Measurements from ENCODE around the gene FAM180B. TPM values are rescaled to one million over a fixed set of nuclear protein-coding genes. Genes with fewer than 3 reads are reported as not detected.

The FAM180B gene
- total RNA-seq, 1 experiment from 2014 or later: not detected

DNA sequence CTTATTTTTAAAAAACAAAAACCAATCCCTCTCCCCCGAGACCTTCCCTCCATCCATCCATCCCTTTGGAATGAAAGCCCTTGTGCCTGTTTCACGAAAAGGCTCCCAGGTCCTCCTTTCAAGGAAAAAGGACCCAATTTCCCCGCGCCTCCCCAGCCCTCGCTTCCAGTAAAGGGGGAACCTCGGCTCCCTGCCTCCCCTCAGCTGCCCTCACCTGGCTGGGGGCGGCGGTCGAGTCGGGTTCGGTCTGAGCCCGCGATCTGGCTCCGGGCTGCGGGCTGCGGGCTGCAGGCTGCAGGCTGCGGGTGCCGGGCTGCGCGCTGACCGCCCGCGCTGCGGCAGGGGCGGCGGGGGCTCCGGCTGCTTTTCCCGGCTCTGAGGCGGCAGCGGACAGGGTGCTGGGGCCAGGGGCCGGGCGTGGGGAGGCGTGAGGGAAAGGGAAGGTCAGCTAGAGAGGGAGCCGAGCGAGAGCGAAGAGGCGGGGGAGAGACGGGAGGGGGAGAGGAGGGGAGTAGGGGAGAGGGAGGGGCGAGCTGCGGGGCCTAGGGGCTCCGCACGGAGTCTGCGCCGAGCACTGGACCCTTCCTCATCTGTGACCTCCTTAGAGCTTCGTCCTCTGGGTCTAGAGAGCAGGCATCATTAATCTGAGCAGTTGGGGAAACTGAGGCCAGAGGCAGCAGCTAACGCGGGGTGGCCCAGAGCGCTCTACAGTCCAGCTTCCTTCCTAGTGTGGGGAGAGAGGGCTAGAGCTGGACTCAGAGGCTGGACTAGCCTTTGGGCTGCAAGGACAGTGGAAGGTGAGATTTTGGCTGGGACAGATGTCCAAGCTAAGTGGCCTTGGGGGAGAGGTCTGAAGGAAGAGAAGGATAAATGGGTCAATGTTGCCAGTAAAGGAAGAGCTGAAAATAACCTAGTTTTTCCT, 7.7 kb downstream of the FAM180B start, which contains the start of gene C1QTNF4:
Gene C1QTNF4 (minus strand): TSS at position 478 of the 922 bp plus-strand sequence. CDS start 3,601 bp downstream, outside the sequence.
- no peak for DNase-seq
- Histone ChIP-seq H4K20me1 (ENCODE audit: insufficient read depth, low read depth, low read length) (no peaks in the 10 kb centered on the region), H3K9me3 (ENCODE audit: low read length) (no peaks in the 10 kb centered on the region), H3K9me2 (replicated peaks; ENCODE audit: insufficient read depth, low read length) (no peaks in the 10 kb centered on the region), H3K4me2 (ENCODE audit: low read depth, low read length, poor library complexity, severe bottlenecking) (no peak within 1 kb of the TSS), H3K27ac (ENCODE audit: low read length) (no peak within 1 kb of the TSS), H2AFZ (ENCODE audit: low read length) (no peak within 1 kb of the TSS), H3K79me2 (ENCODE audit: low read length) (no peaks in the 10 kb centered on the region), H3K27me3 (ENCODE audit: low read length) (no peaks in the 10 kb centered on the region), H3K9ac (ENCODE audit: low read length) (no peak within 1 kb of the TSS), H3K4me1 (ENCODE audit: low read length) (no peaks in the 10 kb centered on the region), H3K4me3 (ENCODE audit: low read length) (no peak within 1 kb of the TSS), H3K36me3 (ENCODE audit: insufficient read depth, low read length) (no peaks in the 10 kb centered on the region)

DNA sequence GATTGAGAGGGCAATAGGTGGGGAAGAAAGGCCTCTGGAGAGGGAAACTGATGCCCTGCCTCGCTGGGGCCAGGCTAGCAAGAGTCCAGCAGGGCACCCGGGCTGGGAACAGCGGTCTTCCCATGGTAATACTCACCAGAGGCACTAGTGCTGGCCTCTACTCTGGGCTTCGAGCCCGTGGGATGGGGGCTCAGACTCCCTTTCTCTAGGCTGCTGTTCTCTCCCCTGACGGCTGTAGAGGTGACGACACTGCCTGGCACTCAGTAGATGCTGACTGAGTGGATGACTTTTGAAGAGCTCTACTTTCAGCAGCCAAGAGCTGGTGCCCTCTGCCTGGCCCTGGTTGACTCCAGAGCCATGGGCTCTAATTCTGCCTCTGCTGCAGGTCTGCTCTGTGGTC, 8.6 kb downstream of the FAM180B start:
- Histone ChIP-seq H3K27ac (ENCODE audit: low read length) (no peak overlapping the region), H3K79me2 (ENCODE audit: low read length) (no peaks in the 10 kb centered on the region), H3K4me2 (ENCODE audit: low read depth, low read length, poor library complexity, severe bottlenecking) (no peak overlapping the region), H3K9me2 (replicated peaks; ENCODE audit: insufficient read depth, low read length) (no peaks in the 10 kb centered on the region), H3K4me1 (ENCODE audit: low read length) (no peaks in the 10 kb centered on the region), H3K9me3 (ENCODE audit: low read length) (no peaks in the 10 kb centered on the region), H3K36me3 (ENCODE audit: insufficient read depth, low read length) (no peaks in the 10 kb centered on the region), H3K27me3 (ENCODE audit: low read length) (no peaks in the 10 kb centered on the region), H4K20me1 (ENCODE audit: insufficient read depth, low read depth, low read length) (no peaks in the 10 kb centered on the region), H3K4me3 (ENCODE audit: low read length) (no peak overlapping the region), H2AFZ (ENCODE audit: low read length) (no peak overlapping the region), H3K9ac (ENCODE audit: low read length) (no peak overlapping the region)
- DNase-seq: no peak

DNA sequence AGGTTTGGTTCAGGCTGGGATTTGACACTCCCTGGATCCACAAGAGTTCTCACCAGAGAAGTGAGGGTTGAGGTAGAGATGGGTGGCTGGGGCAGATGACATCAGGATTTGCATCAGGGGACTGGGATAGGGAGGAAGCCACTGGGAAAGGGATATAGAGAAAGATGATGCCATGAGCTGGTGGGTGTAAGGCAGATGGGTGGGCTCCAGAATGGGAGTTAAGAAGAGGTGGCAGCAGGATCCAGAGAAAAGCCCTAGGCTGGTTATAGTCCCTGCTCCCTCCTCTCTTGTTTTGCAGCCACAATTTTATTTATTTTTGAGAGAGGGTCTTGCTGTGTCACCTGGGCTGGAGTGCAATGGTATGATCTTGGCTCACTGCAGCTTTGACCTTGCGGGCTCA, 9.5 kb downstream of the FAM180B start:
- Histone ChIP-seq H3K79me2 (ENCODE audit: low read length) (no peaks in the 10 kb centered on the region), H3K9ac (ENCODE audit: low read length) (no peak overlapping the region), H3K4me2 (ENCODE audit: low read depth, low read length, poor library complexity, severe bottlenecking) (no peak overlapping the region), H3K4me3 (ENCODE audit: low read length) (no peak overlapping the region), H3K4me1 (ENCODE audit: low read length) (no peaks in the 10 kb centered on the region), H3K27me3 (ENCODE audit: low read length) (no peaks in the 10 kb centered on the region), H3K36me3 (ENCODE audit: insufficient read depth, low read length) (no peaks in the 10 kb centered on the region), H4K20me1 (ENCODE audit: insufficient read depth, low read depth, low read length) (no peaks in the 10 kb centered on the region), H3K27ac (ENCODE audit: low read length) (no peak overlapping the region), H3K9me3 (ENCODE audit: low read length) (no peaks in the 10 kb centered on the region), H3K9me2 (replicated peaks; ENCODE audit: insufficient read depth, low read length) (no peaks in the 10 kb centered on the region), H2AFZ (ENCODE audit: low read length) (no peak overlapping the region)
- no peak for DNase-seq

DNA sequence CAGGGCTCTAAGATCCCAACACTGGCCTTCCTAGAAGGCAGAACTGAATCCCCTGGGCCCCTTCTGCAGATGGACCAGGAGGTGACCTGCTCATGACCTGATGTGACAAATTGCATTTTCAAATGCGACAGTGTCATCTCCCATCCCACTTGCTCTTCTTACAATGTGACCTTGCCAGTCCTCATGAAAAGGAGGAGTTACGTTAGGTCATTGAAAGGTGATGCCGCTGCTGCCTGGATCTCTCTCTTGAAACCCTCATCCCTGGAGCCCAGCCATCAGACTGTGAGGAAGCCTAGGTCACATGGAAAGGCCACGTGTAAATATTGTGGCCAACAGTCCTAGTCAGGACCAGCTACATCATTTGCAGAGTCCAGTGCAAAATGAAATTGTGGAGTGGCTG, 13.4 kb downstream of the FAM180B start:
- Histone ChIP-seq H4K20me1 (ENCODE audit: insufficient read depth, low read depth, low read length) (no peaks in the 10 kb centered on the region), H3K4me3 (ENCODE audit: low read length) (no peak overlapping the region), H3K27ac (ENCODE audit: low read length) (no peak overlapping the region), H3K9me3 (ENCODE audit: low read length) (no peaks in the 10 kb centered on the region), H3K9me2 (replicated peaks; ENCODE audit: insufficient read depth, low read length) (no peaks in the 10 kb centered on the region), H3K4me2 (ENCODE audit: low read depth, low read length, poor library complexity, severe bottlenecking) (no peak overlapping the region), H3K79me2 (ENCODE audit: low read length) (no peaks in the 10 kb centered on the region), H3K36me3 (ENCODE audit: insufficient read depth, low read length) (no peaks in the 10 kb centered on the region), H2AFZ (ENCODE audit: low read length) (no peak overlapping the region), H3K9ac (ENCODE audit: low read length) (no peak overlapping the region), H3K4me1 (ENCODE audit: low read length) (no peaks in the 10 kb centered on the region), H3K27me3 (ENCODE audit: low read length) (no peaks in the 10 kb centered on the region)
- DNase-seq: no peak

DNA sequence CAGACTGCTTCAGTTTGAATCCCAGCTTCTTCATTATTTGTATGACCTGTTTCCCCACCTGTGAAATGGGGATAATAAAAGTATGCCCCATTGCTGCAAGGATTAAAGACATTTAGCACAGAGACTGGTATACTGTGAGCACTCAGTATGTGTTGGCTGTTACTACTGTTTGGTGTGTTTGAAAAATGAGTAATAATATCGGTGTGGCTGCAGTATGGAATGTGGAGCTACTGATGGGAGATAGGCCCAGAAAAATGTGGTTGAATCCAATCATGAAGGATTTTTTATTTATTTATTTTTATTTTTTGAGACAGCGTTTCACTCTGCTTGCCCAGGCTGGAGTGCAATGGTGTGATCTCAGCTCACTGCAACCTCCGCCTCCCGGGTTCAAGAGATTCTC, 16.8 kb downstream of the FAM180B start:
- no peak overlapping the region for H3K4me2 ChIP-seq (ENCODE audit: low read depth, low read length, poor library complexity, severe bottlenecking)
- H3K27ac ChIP-seq (ENCODE audit: low read length): no peak overlapping the region
- H4K20me1 ChIP-seq (ENCODE audit: insufficient read depth, low read depth, low read length): no peaks in the 10 kb centered on the region
- H3K9ac ChIP-seq (ENCODE audit: low read length): no peak overlapping the region
- no peak overlapping the region for H3K4me3 ChIP-seq (ENCODE audit: low read length)
- H3K79me2 ChIP-seq (ENCODE audit: low read length): no peaks in the 10 kb centered on the region
- no peak for DNase-seq
- H3K36me3 ChIP-seq (ENCODE audit: insufficient read depth, low read length): no peaks in the 10 kb centered on the region
- H3K9me2 ChIP-seq (replicated peaks; ENCODE audit: insufficient read depth, low read length): no peaks in the 10 kb centered on the region
- H3K9me3 ChIP-seq (ENCODE audit: low read length): no peaks in the 10 kb centered on the region
- no peak overlapping the region for H2AFZ ChIP-seq (ENCODE audit: low read length)
- H3K27me3 ChIP-seq (ENCODE audit: low read length): no peaks in the 10 kb centered on the region
- peaks cover 12% of the 10 kb centered on the region for H3K4me1 ChIP-seq (ENCODE audit: low read length)

DNA sequence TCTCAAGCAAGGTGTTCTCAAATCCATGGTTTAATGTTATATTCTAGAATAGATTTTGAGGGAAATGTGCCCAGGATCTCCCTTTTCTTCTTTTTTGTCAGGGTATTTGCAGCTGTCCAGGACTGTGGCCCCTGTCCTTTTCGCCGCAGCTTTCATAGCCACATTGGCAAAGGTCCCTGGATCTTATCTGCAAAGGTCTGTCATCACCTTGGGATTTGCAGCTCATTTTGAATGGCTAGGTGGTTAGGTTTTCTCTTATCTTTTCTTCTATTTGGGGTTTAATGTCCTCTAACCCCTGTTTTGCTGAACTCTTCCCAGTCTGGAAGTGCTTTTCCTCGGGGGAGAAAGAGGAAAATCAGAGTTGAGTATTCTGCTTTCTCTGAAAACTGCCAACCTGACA, 19.4 kb downstream of the FAM180B start:
- Histone ChIP-seq H4K20me1 (ENCODE audit: insufficient read depth, low read depth, low read length) (no peaks in the 10 kb centered on the region), H3K4me2 (ENCODE audit: low read depth, low read length, poor library complexity, severe bottlenecking) (no peak overlapping the region), H3K36me3 (ENCODE audit: insufficient read depth, low read length) (no peaks in the 10 kb centered on the region), H3K9me3 (ENCODE audit: low read length) (no peaks in the 10 kb centered on the region), H3K27ac (ENCODE audit: low read length) (no peak overlapping the region), H3K4me3 (ENCODE audit: low read length) (no peak overlapping the region), H3K9ac (ENCODE audit: low read length) (no peak overlapping the region), H2AFZ (ENCODE audit: low read length) (no peak overlapping the region), H3K27me3 (ENCODE audit: low read length) (no peaks in the 10 kb centered on the region), H3K9me2 (replicated peaks; ENCODE audit: insufficient read depth, low read length) (no peaks in the 10 kb centered on the region), H3K79me2 (ENCODE audit: low read length) (no peaks in the 10 kb centered on the region), H3K4me1 (ENCODE audit: low read length) (peaks cover 12% of the 10 kb centered on the region)
- DNase-seq: no peak

DNA sequence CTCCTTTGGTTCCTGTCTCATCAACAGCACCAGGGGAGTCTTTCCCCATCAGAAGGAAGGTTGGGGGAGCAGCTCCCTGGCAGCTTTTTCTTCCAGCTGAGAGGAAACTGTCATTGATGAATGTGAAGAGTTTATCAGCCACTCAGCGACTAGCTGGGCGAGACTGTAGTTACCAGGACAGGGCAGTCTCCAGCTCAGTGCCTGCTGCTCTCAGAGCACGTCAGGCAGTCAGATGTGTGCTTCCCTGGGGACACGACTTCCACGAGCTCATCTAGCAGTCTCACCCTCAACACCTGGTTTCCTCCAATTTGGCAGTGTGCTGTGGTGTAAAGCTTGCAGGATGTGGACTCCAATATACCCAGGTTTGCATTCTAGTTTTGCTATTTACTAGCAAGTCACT, 20.3 kb downstream of the FAM180B start:
- no peaks in the 10 kb centered on the region for H3K9me3 ChIP-seq (ENCODE audit: low read length)
- no peak overlapping the region for H3K4me3 ChIP-seq (ENCODE audit: low read length)
- no peak overlapping the region for H3K9ac ChIP-seq (ENCODE audit: low read length)
- no peak overlapping the region for H3K4me2 ChIP-seq (ENCODE audit: low read depth, low read length, poor library complexity, severe bottlenecking)
- no peaks in the 10 kb centered on the region for H3K27me3 ChIP-seq (ENCODE audit: low read length)
- H3K4me1 ChIP-seq (ENCODE audit: low read length): peaks cover 18% of the 10 kb centered on the region
- DNase-seq: peak; percentile 68
- no peaks in the 10 kb centered on the region for H3K9me2 ChIP-seq (replicated peaks; ENCODE audit: insufficient read depth, low read length)
- H3K79me2 ChIP-seq (ENCODE audit: low read length): no peaks in the 10 kb centered on the region
- H3K27ac ChIP-seq (ENCODE audit: low read length): no peak overlapping the region
- H3K36me3 ChIP-seq (ENCODE audit: insufficient read depth, low read length): no peaks in the 10 kb centered on the region
- no peaks in the 10 kb centered on the region for H4K20me1 ChIP-seq (ENCODE audit: insufficient read depth, low read depth, low read length)
- H2AFZ ChIP-seq (ENCODE audit: low read length): no peak overlapping the region

DNA sequence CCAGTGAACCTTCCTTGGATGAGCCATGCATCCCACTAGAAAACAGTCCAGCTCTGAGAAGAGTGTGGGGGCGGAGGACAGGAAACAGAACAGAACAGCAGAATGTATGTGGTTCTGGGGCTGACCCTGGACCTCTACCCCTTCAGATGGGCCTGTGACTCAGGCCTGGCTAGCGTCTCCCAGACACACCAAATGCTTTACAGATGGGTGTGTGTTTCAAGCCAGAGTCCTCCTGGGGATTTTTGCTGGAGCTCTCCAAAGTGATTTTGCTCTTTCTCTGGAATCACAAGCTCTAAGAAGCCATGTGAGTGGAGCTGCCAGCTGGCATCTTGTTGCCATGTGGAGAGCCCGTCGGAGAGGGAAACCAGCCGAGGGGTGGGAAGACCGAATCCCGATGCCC, 20.9 kb downstream of the FAM180B start:
- Histone ChIP-seq H3K9me2 (replicated peaks; ENCODE audit: insufficient read depth, low read length) (no peaks in the 10 kb centered on the region), H3K9me3 (ENCODE audit: low read length) (no peaks in the 10 kb centered on the region), H3K9ac (ENCODE audit: low read length) (no peak overlapping the region), H3K4me1 (ENCODE audit: low read length) (peaks cover 23% of the 10 kb centered on the region), H3K4me2 (ENCODE audit: low read depth, low read length, poor library complexity, severe bottlenecking) (no peak overlapping the region), H3K36me3 (ENCODE audit: insufficient read depth, low read length) (no peaks in the 10 kb centered on the region), H3K4me3 (ENCODE audit: low read length) (no peak overlapping the region), H3K79me2 (ENCODE audit: low read length) (no peaks in the 10 kb centered on the region), H2AFZ (ENCODE audit: low read length) (no peak overlapping the region), H3K27me3 (ENCODE audit: low read length) (no peaks in the 10 kb centered on the region), H3K27ac (ENCODE audit: low read length) (no peak overlapping the region), H4K20me1 (ENCODE audit: insufficient read depth, low read depth, low read length) (no peaks in the 10 kb centered on the region)
- no peak for DNase-seq

Measured in Karpas-422 (cell line).